ENCODE results near the gene HIPK2.

DNA sequence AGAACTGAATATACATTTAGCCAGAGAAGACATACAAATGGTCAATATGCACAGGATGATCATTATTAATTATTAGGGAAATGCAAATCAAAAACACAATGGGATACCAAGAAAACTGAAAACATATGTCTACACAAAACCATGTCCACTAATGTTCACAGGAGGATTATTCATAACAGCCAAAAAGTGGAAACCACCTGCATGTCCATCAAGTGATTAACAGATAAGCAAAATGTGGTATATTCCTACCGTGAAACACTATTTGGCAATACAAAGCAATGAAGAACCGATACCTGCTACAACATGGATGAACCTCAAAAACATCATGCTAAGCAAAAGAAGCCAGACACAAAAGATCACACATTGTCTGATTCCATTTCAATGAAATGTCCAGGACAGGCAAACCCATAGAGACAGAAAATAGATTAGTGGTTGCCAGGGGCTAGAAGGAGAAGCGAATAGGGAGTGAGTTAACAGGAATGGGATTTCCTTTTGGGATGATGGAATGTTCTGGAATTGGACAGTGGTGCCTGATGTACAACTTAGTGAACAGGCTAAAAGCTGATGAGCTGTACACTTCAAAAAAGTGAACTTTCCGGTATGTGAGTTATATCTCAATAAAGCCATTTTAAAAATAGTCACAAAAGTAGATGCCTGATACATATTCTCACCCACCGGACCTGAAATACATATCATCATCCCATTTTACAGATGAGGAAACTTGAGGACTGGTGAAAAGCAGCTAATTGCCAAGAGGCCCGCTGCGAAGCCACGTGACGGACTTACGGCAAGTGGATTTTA, 33.6 kb downstream of the HIPK2 start:
- TF ChIP-seq, protein P1, sequence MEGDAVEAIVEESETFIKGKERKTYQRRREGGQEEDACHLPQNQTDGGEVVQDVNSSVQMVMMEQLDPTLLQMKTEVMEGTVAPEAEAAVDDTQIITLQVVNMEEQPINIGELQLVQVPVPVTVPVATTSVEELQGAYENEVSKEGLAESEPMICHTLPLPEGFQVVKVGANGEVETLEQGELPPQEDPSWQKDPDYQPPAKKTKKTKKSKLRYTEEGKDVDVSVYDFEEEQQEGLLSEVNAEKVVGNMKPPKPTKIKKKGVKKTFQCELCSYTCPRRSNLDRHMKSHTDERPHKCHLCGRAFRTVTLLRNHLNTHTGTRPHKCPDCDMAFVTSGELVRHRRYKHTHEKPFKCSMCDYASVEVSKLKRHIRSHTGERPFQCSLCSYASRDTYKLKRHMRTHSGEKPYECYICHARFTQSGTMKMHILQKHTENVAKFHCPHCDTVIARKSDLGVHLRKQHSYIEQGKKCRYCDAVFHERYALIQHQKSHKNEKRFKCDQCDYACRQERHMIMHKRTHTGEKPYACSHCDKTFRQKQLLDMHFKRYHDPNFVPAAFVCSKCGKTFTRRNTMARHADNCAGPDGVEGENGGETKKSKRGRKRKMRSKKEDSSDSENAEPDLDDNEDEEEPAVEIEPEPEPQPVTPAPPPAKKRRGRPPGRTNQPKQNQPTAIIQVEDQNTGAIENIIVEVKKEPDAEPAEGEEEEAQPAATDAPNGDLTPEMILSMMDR (conservative IDR thresholded peaks at IDR 0.05; ENCODE audit: low read length): no peak
- no peak for TF ChIP-seq EZH2phosphoT487 (IDR thresholded peaks at IDR 0.05; ENCODE audit: borderline replicate concordance, low read depth, low read length)
